HepG2 (cell line): ENCODE measurements around the gene MYO19. TPM values are rescaled to one million over a fixed set of nuclear protein-coding genes. Genes with fewer than 3 reads are reported as not detected.

Experiments
- AKNA ChIP-seq: sonication (generic); formaldehyde crosslinking; IDR thresholded peaks from 2 replicates; pipeline ENCODE4 v1.4.0; 2020; ENCODE audit warnings: missing genetic modification reagents, borderline replicate concordance
- GLMP ChIP-seq: sonication (generic); formaldehyde crosslinking; IDR thresholded peaks from 2 replicates; pipeline ENCODE4 v1.9.0; 2021; ENCODE audit warnings: missing genetic modification reagents, mild to moderate bottlenecking, borderline replicate concordance
- SCMH1 ChIP-seq: sonication (generic); formaldehyde crosslinking; IDR thresholded peaks from 2 replicates; pipeline ENCODE4 v1.9.0; 2021; ENCODE audit warnings: missing genetic modification reagents, mild to moderate bottlenecking, borderline replicate concordance
- XRCC5 ChIP-seq: fragments of 200-400 bp; formaldehyde crosslinking; optimal IDR thresholded peaks from 2 replicates; pipeline ENCODE3; 2017; ENCODE audit warnings: mild to moderate bottlenecking, low read length
- ZFP36L2 ChIP-seq: sonication (generic); formaldehyde crosslinking; IDR thresholded peaks from 2 replicates; pipeline ENCODE4 v1.4.0; 2020; ENCODE audit warnings: missing genetic modification reagents
- ZNF276 ChIP-seq: sonication (generic); formaldehyde crosslinking; IDR thresholded peaks from 2 replicates; pipeline ENCODE4 v1.4.0; 2020; ENCODE audit warnings: mild to moderate bottlenecking, low read depth, missing genetic modification reagents
- ZNF513 ChIP-seq: sonication (generic); formaldehyde crosslinking; conservative IDR thresholded peaks from 2 replicates; pipeline ENCODE4 v1.5.0; 2020; ENCODE audit warnings: missing genetic modification reagents
- ZNF577 ChIP-seq: sonication (generic); formaldehyde crosslinking; IDR thresholded peaks from 2 replicates; pipeline ENCODE4 v1.4.0; 2020; ENCODE audit warnings: mild to moderate bottlenecking, low read depth, missing genetic modification reagents, borderline replicate concordance
- ZNF646 ChIP-seq: sonication (generic); formaldehyde crosslinking; IDR thresholded peaks from 2 replicates; pipeline ENCODE4 v1.9.0; 2021; ENCODE audit warnings: mild to moderate bottlenecking, missing genetic modification reagents
- ZNF776 ChIP-seq: sonication (generic); formaldehyde crosslinking; IDR thresholded peaks from 2 replicates; pipeline ENCODE4 v1.4.0; 2020; ENCODE audit warnings: mild to moderate bottlenecking, missing genetic modification reagents
- polyA plus RNA-seq, 8 experiments: library from polyadenylated mRNA; depleted of rRNA in 3 of 8; stranded (reverse) in 7 of 8; unstranded in 1 of 8; fragments of >200 nt; fragmentation: Illumina TruSeq in 4 of 8; extraction: Trizol in 4 of 8; gene quantifications; 2 replicates each; pipeline versions ENCODE4 v1.2.1 to v1.2.3, GENCODE V29; 2011 to 2016; ENCODE audit warnings: low read depth in 4 of 8, missing spikeins in 1 of 8, mixed read lengths in 1 of 8; ENCODE audit not compliant: insufficient read depth in 1 of 8
- total RNA-seq, 5 experiments: library from RNA; depleted of rRNA; stranded (reverse); fragments of >200 nt; fragmentation: Illumina TruSeq; extraction: Trizol; gene quantifications; 2 replicates each; pipeline ENCODE4 v1.2.3, GENCODE V29; 2016; ENCODE audit warnings: low read depth in 1 of 5

The MYO19 gene
- total and polyA plus RNA-seq, 2 of the 13 experiments (the other 11 are each of a cell fraction or from before 2014, with no cell fraction given) = 75.7 to 82.3 TPM

- TF ChIP-seq ZNF646 = no peak
- TF ChIP-seq ZFP36L2 (CRISPR knock-in tag) = no peak
- TF ChIP-seq XRCC5 = peak; percentile 73
- TF ChIP-seq SCMH1 (CRISPR knock-in tag) = no peak
- TF ChIP-seq ZNF513 (CRISPR knock-in tag) = no peak
- peak; percentile 78 for TF ChIP-seq ZNF276 (CRISPR knock-in tag)
- peak; percentile 67; the same call in 1 of the 2 replicates for TF ChIP-seq ZNF577 (CRISPR knock-in tag)
- no peak for TF ChIP-seq GLMP (CRISPR knock-in tag)
- peak; percentile 99 for TF ChIP-seq ZNF776 (CRISPR knock-in tag)
- no peak for TF ChIP-seq AKNA (CRISPR knock-in tag)
Observed at GRCh38 chr17:36482611-36483504, 51.8 kb downstream of the MYO19 start (continued).
